CD4-positive, CD25-positive, alpha-beta regulatory T cell (primary cell): ENCODE results near the gene JHY. TPM values are rescaled to one million over a fixed set of nuclear protein-coding genes. Genes with fewer than 3 reads are reported as not detected.
"Not testable (repeated sequence)": the region's sequence is repeated elsewhere in the genome, so short reads cannot be mapped to it uniquely, and the experiment has no call there.

Source experiments
- ATAC-seq, 2 donors: fragments of 150-1000 bp; cut with Tn5 transposase; one replicate each; pipeline ENCODE4 v1.10.0; 2021; ENCODE audit warnings: low read depth in 2 of 2, moderate number of reproducible peaks in 2 of 2, moderate library complexity in 1 of 2
- DNase-seq, 3 donors: peaks; one replicate each; pipeline versions ENCODE4 v3.0.0 to v3.0.0-alpha.2; 2012 to 2022; ENCODE audit warnings: mixed read lengths in 1 of 3
- H3K27ac ChIP-seq: one replicate; pipeline ENCODE4 v1.7.0; 2013; ENCODE audit warnings: mild to moderate bottlenecking, low read length; ENCODE audit not compliant: insufficient read depth, poor library complexity, severe bottlenecking
- H3K27me3 ChIP-seq: one replicate; pipeline ENCODE4 v1.7.0; 2013; ENCODE audit warnings: low read length; ENCODE audit not compliant: control insufficient read depth, insufficient read depth
- H3K36me3 ChIP-seq: one replicate; pipeline ENCODE4 v1.7.0; 2013; ENCODE audit warnings: mild to moderate bottlenecking, low read length, moderate library complexity; ENCODE audit not compliant: control insufficient read depth, insufficient read depth
- H3K4me1 ChIP-seq: 2 replicates; pipeline ENCODE4 v1.7.0; 2013; ENCODE audit warnings: mild to moderate bottlenecking, low read length; ENCODE audit not compliant: insufficient read depth, control insufficient read depth, poor library complexity, severe bottlenecking
- H3K4me3 ChIP-seq: one replicate; pipeline ENCODE4 v1.7.0; 2013; ENCODE audit warnings: low read depth, mild to moderate bottlenecking, low read length, moderate library complexity
- H3K9me3 ChIP-seq, 2 experiments: 1 replicate in 1 of 2; 2 replicates in 1 of 2; pipeline ENCODE4 v1.7.0; 2013; ENCODE audit warnings: low read length in 2 of 2, mild to moderate bottlenecking in 1 of 2, moderate library complexity in 1 of 2; ENCODE audit not compliant: control insufficient read depth in 2 of 2
- H3K27ac Mint-ChIP-seq, 3 donors: one replicate each; pipeline ENCODE4 v1.8.0; 2020 to 2022; ENCODE audit warnings: mild to moderate bottlenecking in 3 of 3, mixed read lengths in 3 of 3, moderate library complexity in 2 of 3
- H3K27me3 Mint-ChIP-seq: one replicate; pipeline ENCODE4 v1.8.0; 2022; ENCODE audit warnings: mild to moderate bottlenecking, mixed read lengths
- H3K36me3 Mint-ChIP-seq: one replicate; pipeline ENCODE4 v1.8.0; 2020; ENCODE audit warnings: mixed read lengths
- H3K4me1 Mint-ChIP-seq, 4 donors: one replicate each; pipeline ENCODE4 v1.8.0; 2020 to 2022; ENCODE audit warnings: mixed read lengths in 4 of 4, mild to moderate bottlenecking in 1 of 4
- H3K4me3 Mint-ChIP-seq, 4 donors: one replicate each; pipeline ENCODE4 v1.8.0; 2020 to 2022; ENCODE audit warnings: mild to moderate bottlenecking in 4 of 4, mixed read lengths in 4 of 4, moderate library complexity in 3 of 4
- H3K9me3 Mint-ChIP-seq, 7 donors: one replicate each; pipeline ENCODE4 v1.8.0; 2020 to 2022; ENCODE audit warnings: mixed read lengths in 7 of 7, mild to moderate bottlenecking in 3 of 7, moderate library complexity in 2 of 7
- polyA plus RNA-seq, 4 donors: library from polyadenylated mRNA; unstranded; fragments of 300-500 nt; fragmentation: Illumina TruSeq; gene quantifications; one replicate each; pipeline ENCODE4 v1.2.3, GENCODE V29; 2021
- total RNA-seq: library from RNA; stranded (reverse); gene quantifications from one replicate; pipeline ENCODE4 v1.2.3, GENCODE V29; 2022

JHY gene
- total and polyA plus RNA-seq, 5 donors from 2014 or later = 0.67 to 2.1 (median 1.5) TPM

DNA sequence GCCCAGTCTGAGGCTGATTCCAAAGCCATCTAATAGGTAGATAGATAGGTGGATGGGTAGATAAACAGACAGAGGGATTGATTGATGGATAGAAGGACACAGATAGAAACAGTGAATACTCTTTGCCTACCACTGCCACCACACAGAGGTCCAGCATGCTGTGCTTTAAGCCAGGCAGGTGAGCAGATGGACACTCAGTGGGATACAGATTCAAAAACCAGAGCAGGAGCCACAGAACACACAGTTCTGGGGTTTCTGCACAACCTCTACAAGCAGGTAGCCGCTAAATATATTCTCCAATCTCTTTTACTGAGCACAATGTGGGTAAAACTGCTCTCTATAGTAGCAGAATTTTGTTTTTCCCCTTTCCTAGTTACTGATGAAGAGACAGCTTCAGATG, 20.5 kb upstream of the JHY start:
- no peaks in the 10 kb centered on the region for H3K36me3 Mint-ChIP-seq
- DNase-seq (no peak), ATAC-seq (no peak)
- Histone ChIP-seq H3K27me3 (peaks cover 25% of the 10 kb centered on the region), H3K4me3 (no peak overlapping the region), H3K27ac (no peak overlapping the region), H3K9me3 (no peaks in the 10 kb centered on the region), H3K4me1 (no peaks in the 10 kb centered on the region), H3K36me3 (no peaks in the 10 kb centered on the region)
- H3K27ac Mint-ChIP-seq = no peak overlapping the region
- no peaks in the 10 kb centered on the region for H3K4me1 Mint-ChIP-seq
- peaks cover 47% of the 10 kb centered on the region for H3K27me3 Mint-ChIP-seq
- no peaks in the 10 kb centered on the region for H3K9me3 Mint-ChIP-seq
- no peak overlapping the region for H3K4me3 Mint-ChIP-seq

DNA sequence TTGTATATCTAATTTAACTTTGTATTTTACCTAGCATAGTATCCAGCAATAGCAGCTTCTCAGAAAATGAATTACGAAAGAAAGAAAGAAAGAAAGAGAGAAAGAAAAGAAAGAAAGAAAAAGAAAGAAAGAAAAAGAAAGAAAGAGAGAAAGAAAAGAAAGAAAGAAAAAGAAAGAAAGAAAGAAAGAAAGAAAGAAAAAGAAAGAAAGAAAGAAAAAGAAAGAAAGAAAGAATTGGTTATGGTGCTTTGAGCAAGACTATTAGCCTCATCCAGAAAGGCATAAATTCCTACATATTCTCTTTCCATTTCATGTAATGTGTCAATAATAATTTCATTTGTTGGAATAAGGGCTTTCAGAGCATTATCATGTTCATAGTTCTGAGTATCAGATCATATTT, 19.4 kb upstream of the JHY start:
- H3K4me3 ChIP-seq, H3K4me3 Mint-ChIP-seq, H3K9me3 Mint-ChIP-seq, H3K36me3 ChIP-seq, ATAC-seq, H3K36me3 Mint-ChIP-seq, DNase-seq, H3K9me3 ChIP-seq, H3K4me1 ChIP-seq, H3K27ac ChIP-seq, H3K4me1 Mint-ChIP-seq, H3K27ac Mint-ChIP-seq: not testable (repeated sequence)
- peaks cover 26% of the 10 kb centered on the region for H3K27me3 ChIP-seq
- H3K27me3 Mint-ChIP-seq = peaks cover 54% of the 10 kb centered on the region

- Histone ChIP-seq H3K9me3 (no peaks in the 10 kb centered on the region), H3K4me3 (no peak overlapping the region), H3K27ac (no peak overlapping the region), H3K27me3 (peaks cover 28% of the 10 kb centered on the region), H3K36me3 (no peaks in the 10 kb centered on the region), H3K4me1 (no peaks in the 10 kb centered on the region)
- Mint-ChIP-seq H3K27ac (no peak overlapping the region), H3K4me3 (no peak overlapping the region), H3K27me3 (peaks cover 54% of the 10 kb centered on the region), H3K36me3 (no peaks in the 10 kb centered on the region), H3K9me3 (no peaks in the 10 kb centered on the region), H3K4me1 (peaks cover 0 to 4% (median 0%) of the 10 kb centered on the region in 4 donors)
- ATAC-seq = no peak
- peak in 2 of 3 donors; percentile 30 to 38 for DNase-seq
Measured at GRCh38 chr11:122863704-122864326, 18.7 kb upstream of the JHY start.

DNA sequence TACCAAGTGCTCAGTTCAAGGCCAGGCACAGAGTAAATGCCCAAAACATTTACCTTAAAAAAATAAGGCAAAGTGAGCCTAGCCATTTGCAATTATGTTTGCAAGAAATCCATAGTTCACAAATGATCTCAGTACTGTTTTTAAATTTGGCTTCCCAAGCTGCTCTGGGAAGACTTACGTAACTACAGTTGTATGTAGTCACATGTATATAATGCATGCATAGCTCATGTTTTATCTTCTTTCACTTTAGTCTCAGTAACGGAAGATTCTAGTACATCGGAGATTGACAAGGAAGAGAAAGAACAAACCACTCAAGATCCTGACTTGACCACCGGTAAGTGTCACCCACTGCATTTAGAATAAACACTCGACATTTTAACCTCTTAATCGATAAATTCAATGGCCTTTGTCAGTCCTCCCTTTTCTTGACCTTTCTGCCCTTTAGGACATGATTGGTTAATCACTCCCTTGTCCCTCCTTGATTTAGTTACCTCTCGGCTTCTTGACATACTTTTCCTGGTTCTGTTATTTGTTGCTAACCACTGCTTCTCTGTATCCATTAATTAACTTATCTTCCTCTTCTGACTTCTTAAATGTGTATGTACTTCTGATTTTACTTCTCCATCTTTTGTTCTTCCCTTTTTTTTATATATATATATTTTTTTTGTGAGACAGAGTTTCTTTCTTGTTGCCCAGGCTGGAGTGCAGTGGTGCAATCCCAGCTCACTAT, 18.0 kb upstream of the JHY start:
- peaks cover 0 to 4% (median 0%) of the 10 kb centered on the region in 4 donors for H3K4me1 Mint-ChIP-seq
- Histone ChIP-seq H3K36me3 (no peaks in the 10 kb centered on the region), H3K27ac (no peak overlapping the region), H3K27me3 (peaks cover 28% of the 10 kb centered on the region), H3K4me3 (no peak overlapping the region), H3K4me1 (no peaks in the 10 kb centered on the region), H3K9me3 (no peaks in the 10 kb centered on the region)
- H3K9me3 Mint-ChIP-seq = no peaks in the 10 kb centered on the region
- no peaks in the 10 kb centered on the region for H3K36me3 Mint-ChIP-seq
- DNase-seq (no peak), ATAC-seq (no peak)
- H3K4me3 Mint-ChIP-seq = no peak overlapping the region
- H3K27me3 Mint-ChIP-seq = peaks cover 54% of the 10 kb centered on the region
- H3K27ac Mint-ChIP-seq = no peak overlapping the region

DNA sequence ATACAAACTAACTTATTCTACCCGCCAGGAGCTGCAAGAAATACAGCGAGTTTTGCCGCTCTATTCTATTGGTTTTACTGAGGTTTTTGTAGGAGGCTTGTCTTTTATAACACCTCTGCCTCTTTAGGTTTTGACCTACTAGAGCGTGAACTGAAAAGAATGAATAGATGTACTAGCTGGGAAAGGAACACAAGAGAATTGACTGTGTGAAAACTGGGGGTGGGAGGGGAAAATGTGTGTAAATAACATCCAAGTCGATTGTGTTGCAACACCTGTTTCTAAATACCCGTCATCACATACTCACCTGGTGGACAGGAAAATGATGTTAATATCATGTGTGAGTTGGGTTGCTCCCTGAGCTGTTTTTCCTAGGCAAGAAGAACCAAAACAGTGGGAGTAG, 12.9 kb upstream of the JHY start:
- no peaks in the 10 kb centered on the region for H3K36me3 ChIP-seq
- H3K4me3 ChIP-seq = no peak overlapping the region
- no peak overlapping the region for H3K27ac ChIP-seq
- Mint-ChIP-seq H3K27me3 (peaks cover 34% of the 10 kb centered on the region), H3K9me3 (no peaks in the 10 kb centered on the region), H3K4me1 (peaks cover 0 to 4% (median 0%) of the 10 kb centered on the region in 4 donors), H3K4me3 (no peak overlapping the region), H3K27ac (no peak overlapping the region), H3K36me3 (no peaks in the 10 kb centered on the region)
- no peaks in the 10 kb centered on the region for H3K9me3 ChIP-seq
- DNase-seq (no peak), ATAC-seq (no peak)
- peaks cover 9% of the 10 kb centered on the region for H3K27me3 ChIP-seq
- no peaks in the 10 kb centered on the region for H3K4me1 ChIP-seq

GRCh38 chr11:122871302-122871701, 11.3 kb upstream of the JHY start:
- Mint-ChIP-seq H3K4me1 (peaks cover 0 to 4% (median 0%) of the 10 kb centered on the region in 4 donors), H3K27me3 (peaks cover 27% of the 10 kb centered on the region), H3K4me3 (no peak overlapping the region), H3K9me3 (no peaks in the 10 kb centered on the region), H3K36me3 (no peaks in the 10 kb centered on the region), H3K27ac (no peak overlapping the region)
- Histone ChIP-seq H3K27ac (no peak overlapping the region), H3K4me1 (no peaks in the 10 kb centered on the region), H3K27me3 (peaks cover 8% of the 10 kb centered on the region), H3K9me3 (no peaks in the 10 kb centered on the region), H3K4me3 (no peak overlapping the region), H3K36me3 (no peaks in the 10 kb centered on the region)
- ATAC-seq = no peak
- no peak for DNase-seq

GRCh38 chr11:122872046-122872445, 10.5 kb upstream of the JHY start:
- Mint-ChIP-seq H3K27me3 (peaks cover 23% of the 10 kb centered on the region), H3K27ac (no peak overlapping the region), H3K4me1 (peaks cover 0 to 4% (median 0%) of the 10 kb centered on the region in 4 donors), H3K4me3 (no peak overlapping the region), H3K36me3 (no peaks in the 10 kb centered on the region), H3K9me3 (no peaks in the 10 kb centered on the region)
- peaks cover 3% of the 10 kb centered on the region for H3K27me3 ChIP-seq
- no peaks in the 10 kb centered on the region for H3K9me3 ChIP-seq
- ATAC-seq = no peak
- DNase-seq = no peak
- no peak overlapping the region for H3K4me3 ChIP-seq
- no peaks in the 10 kb centered on the region for H3K4me1 ChIP-seq
- H3K27ac ChIP-seq = no peak overlapping the region
- H3K36me3 ChIP-seq = no peaks in the 10 kb centered on the region

- Histone ChIP-seq H3K27me3 (peaks cover 9% of the 10 kb centered on the region), H3K4me3 (no peak overlapping the region), H3K9me3 (no peaks in the 10 kb centered on the region), H3K27ac (no peak overlapping the region), H3K4me1 (no peaks in the 10 kb centered on the region), H3K36me3 (no peaks in the 10 kb centered on the region)
- Mint-ChIP-seq H3K27ac (no peak overlapping the region), H3K4me1 (peaks cover 0 to 4% (median 2%) of the 10 kb centered on the region in 4 donors), H3K9me3 (no peaks in the 10 kb centered on the region), H3K4me3 (no peak overlapping the region), H3K36me3 (no peaks in the 10 kb centered on the region), H3K27me3 (peaks cover 33% of the 10 kb centered on the region)
- DNase-seq (peak in 1 of 3 donors; percentile 31), ATAC-seq (no peak)
Measured at GRCh38 chr11:122874991-122875390, 7.6 kb upstream of the JHY start.
